B cell (primary cell): ENCODE results near the gene TSEN54.

ENCODE experiments used
- EZH2 ChIP-seq: IDR thresholded peaks from 2 replicates; pipeline ENCODE4 v1.6.1; 2012; ENCODE audit warnings: borderline replicate concordance, low read depth, mild to moderate bottlenecking, moderate library complexity, low read length; ENCODE audit not compliant: insufficient read depth, poor library complexity, severe bottlenecking
- TF ChIP-seq, protein P1 (sequence below): fragments of 200-600 bp; IDR thresholded peaks from one replicate; pipeline ENCODE4 v1.8.0; 2022; ENCODE audit warnings: antibody characterized with exemption, mild to moderate bottlenecking

DNA sequence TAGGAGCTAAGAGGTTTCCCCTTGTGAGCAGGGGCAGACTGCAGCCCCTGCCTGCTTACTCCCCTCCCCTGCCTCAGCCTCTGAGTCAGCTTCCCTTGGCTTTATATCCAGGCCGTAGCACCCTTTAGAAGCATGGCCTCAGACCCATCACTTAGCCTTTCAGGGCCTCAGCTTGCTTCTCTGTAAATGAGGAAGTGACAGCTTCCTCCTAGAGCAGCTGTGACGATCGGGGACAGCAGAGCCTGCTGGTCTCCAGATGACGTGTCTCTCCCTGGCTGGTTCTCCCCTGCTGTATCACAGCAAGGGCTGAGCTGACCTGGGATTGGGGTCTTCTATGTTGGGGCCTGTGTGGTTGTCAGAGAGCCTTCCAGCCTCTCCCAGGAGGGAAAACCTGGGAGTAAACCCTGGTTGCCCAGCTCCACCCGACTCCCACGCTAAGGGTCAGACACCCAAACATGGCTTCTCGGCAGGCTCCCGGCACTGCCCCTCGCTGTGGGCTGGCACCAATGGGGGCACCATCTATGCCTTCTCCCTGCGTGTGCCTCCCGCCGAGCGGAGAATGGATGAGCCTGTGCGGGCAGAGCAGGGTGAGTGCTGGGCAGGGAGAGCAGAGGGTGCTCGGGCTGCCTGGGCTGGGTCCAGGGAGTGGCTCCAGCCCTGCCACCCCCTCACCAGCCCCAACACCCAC, 55.0 kb downstream of the TSEN54 start:
- TF ChIP-seq, protein P1, sequence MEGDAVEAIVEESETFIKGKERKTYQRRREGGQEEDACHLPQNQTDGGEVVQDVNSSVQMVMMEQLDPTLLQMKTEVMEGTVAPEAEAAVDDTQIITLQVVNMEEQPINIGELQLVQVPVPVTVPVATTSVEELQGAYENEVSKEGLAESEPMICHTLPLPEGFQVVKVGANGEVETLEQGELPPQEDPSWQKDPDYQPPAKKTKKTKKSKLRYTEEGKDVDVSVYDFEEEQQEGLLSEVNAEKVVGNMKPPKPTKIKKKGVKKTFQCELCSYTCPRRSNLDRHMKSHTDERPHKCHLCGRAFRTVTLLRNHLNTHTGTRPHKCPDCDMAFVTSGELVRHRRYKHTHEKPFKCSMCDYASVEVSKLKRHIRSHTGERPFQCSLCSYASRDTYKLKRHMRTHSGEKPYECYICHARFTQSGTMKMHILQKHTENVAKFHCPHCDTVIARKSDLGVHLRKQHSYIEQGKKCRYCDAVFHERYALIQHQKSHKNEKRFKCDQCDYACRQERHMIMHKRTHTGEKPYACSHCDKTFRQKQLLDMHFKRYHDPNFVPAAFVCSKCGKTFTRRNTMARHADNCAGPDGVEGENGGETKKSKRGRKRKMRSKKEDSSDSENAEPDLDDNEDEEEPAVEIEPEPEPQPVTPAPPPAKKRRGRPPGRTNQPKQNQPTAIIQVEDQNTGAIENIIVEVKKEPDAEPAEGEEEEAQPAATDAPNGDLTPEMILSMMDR, result no peak
- no peak for TF ChIP-seq EZH2
